ENCODE data around the gene SPNS2.

DNA sequence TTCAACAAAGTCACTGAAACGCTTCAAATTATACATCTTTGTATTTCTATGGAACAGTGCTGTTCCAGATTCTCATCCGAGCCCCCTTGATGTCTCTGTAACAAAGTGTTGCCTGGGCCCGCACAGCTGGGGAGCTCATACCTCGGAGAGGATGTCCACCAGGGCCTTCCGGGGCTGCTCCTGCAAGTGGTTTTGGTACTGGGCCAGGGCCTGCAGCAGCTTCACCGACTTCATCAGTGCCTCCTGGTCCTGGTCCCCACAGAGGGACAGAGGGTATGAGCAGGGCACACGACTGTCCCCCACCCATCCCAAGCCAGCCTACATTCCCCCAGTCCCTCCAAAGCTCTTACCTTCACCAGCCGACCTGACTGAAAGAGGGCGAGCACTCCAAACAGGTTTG is 55.0 kb downstream of the SPNS2 start:
- TF ChIP-seq, protein P1, sequence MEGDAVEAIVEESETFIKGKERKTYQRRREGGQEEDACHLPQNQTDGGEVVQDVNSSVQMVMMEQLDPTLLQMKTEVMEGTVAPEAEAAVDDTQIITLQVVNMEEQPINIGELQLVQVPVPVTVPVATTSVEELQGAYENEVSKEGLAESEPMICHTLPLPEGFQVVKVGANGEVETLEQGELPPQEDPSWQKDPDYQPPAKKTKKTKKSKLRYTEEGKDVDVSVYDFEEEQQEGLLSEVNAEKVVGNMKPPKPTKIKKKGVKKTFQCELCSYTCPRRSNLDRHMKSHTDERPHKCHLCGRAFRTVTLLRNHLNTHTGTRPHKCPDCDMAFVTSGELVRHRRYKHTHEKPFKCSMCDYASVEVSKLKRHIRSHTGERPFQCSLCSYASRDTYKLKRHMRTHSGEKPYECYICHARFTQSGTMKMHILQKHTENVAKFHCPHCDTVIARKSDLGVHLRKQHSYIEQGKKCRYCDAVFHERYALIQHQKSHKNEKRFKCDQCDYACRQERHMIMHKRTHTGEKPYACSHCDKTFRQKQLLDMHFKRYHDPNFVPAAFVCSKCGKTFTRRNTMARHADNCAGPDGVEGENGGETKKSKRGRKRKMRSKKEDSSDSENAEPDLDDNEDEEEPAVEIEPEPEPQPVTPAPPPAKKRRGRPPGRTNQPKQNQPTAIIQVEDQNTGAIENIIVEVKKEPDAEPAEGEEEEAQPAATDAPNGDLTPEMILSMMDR (IDR thresholded peaks at IDR 0.05): no peak
- TF ChIP-seq, protein P2, sequence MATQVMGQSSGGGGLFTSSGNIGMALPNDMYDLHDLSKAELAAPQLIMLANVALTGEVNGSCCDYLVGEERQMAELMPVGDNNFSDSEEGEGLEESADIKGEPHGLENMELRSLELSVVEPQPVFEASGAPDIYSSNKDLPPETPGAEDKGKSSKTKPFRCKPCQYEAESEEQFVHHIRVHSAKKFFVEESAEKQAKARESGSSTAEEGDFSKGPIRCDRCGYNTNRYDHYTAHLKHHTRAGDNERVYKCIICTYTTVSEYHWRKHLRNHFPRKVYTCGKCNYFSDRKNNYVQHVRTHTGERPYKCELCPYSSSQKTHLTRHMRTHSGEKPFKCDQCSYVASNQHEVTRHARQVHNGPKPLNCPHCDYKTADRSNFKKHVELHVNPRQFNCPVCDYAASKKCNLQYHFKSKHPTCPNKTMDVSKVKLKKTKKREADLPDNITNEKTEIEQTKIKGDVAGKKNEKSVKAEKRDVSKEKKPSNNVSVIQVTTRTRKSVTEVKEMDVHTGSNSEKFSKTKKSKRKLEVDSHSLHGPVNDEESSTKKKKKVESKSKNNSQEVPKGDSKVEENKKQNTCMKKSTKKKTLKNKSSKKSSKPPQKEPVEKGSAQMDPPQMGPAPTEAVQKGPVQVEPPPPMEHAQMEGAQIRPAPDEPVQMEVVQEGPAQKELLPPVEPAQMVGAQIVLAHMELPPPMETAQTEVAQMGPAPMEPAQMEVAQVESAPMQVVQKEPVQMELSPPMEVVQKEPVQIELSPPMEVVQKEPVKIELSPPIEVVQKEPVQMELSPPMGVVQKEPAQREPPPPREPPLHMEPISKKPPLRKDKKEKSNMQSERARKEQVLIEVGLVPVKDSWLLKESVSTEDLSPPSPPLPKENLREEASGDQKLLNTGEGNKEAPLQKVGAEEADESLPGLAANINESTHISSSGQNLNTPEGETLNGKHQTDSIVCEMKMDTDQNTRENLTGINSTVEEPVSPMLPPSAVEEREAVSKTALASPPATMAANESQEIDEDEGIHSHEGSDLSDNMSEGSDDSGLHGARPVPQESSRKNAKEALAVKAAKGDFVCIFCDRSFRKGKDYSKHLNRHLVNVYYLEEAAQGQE (IDR thresholded peaks at IDR 0.05; ENCODE audit: insufficient read depth in 1 of 2, low read depth in 2 of 2, low read length in 1 of 2): no peak
- TF ChIP-seq POLR2AphosphoS5 (IDR thresholded peaks at IDR 0.05; ENCODE audit: low read depth, low read length) (no peak), TCF7L2 (IDR thresholded peaks at IDR 0.05; ENCODE audit: low read depth, low read length) (no peak), SIN3A (IDR thresholded peaks at IDR 0.05; ENCODE audit: borderline replicate concordance, insufficient read depth, low read depth, low read length) (no peak)

Measured in Panc1 (cell line).